HepG2 (cell line): ENCODE measurements around the gene SH2D3C. TPM values are rescaled to one million over a fixed set of nuclear protein-coding genes. Genes with fewer than 3 reads are reported as not detected.

ENCODE experiments used
- ATAC-seq: fragments of 200-7000 bp; cut with Tn5 transposase; 3 replicates; pipeline ENCODE4 v1.9.1; 2020; ENCODE audit warnings: mild to moderate bottlenecking, moderate library complexity
- BruUV-seq: library from RNA; stranded (reverse); fragments of 400-500 nt; replicated peaks from 2 replicates; lab custom pipeline; 2021; lab: Mats Ljungman, UMichigan
- CTCF ChIA-PET: fragments of 300-600 bp; formaldehyde crosslinking; extraction: SDS; loops from one replicate; lab custom pipeline; 2021; ENCODE audit warnings: low total read pairs, inconsistent platforms, low intra/inter-chr PET ratio; lab: Yijun Ruan, JAX
- POLR2A ChIA-PET: fragments of 350-600 bp; sonication (Branson Sonifier 250); formaldehyde crosslinking; loops from one replicate; lab custom pipeline; 2020; ENCODE audit warnings: antibody characterized with exemption, inconsistent platforms; lab: Yijun Ruan, JAX
- DNase-seq: peaks from one replicate; pipeline ENCODE4 v3.0.0-alpha.2; 2015; ENCODE audit warnings: low spot score
- FAIRE-seq: peaks from 3 replicates; lab custom pipeline; 2011; peaks lifted over from hg19 to GRCh38; lab: Jason Lieb, UNC
- H2AFZ ChIP-seq: one replicate; pipeline ENCODE4 v1.6.1; 2011; ENCODE audit warnings: low read length, inconsistent platforms
- H3K27ac ChIP-seq: fragments of 300-600 bp; 3 replicates; pipeline ENCODE4 v1.8.0; 2011; ENCODE audit warnings: mixed run types, mild to moderate bottlenecking, mixed read lengths, low read length, inconsistent platforms; ENCODE audit not compliant: insufficient read depth; ENCODE audit errors: extremely low read length
- H3K27me3 ChIP-seq, 2 experiments: fragments of 200-600 bp in 1 of 2; 2 replicates in 1 of 2; 3 replicates in 1 of 2; pipeline versions ENCODE4 v1.6.0 to v1.8.0; 2011; ENCODE audit warnings: low read length in 2 of 2, mild to moderate bottlenecking in 2 of 2, moderate library complexity in 2 of 2, inconsistent platforms in 1 of 2; ENCODE audit not compliant: insufficient read depth in 2 of 2, control insufficient read depth in 1 of 2
- H3K36me3 ChIP-seq, 2 experiments: fragments of 200-600 bp in 1 of 2; replicated peaks in 1 of 2; 2 replicates in 1 of 2; 3 replicates in 1 of 2; pipeline versions ENCODE4 v1.5.1 to v1.8.0; 2011; ENCODE audit warnings: low read length in 2 of 2, inconsistent platforms in 1 of 2; ENCODE audit not compliant: insufficient read depth in 2 of 2, control insufficient read depth in 1 of 2
- H3K4me1 ChIP-seq: 2 replicates; pipeline ENCODE4 v1.5.1; 2012; ENCODE audit warnings: low read length, inconsistent platforms; ENCODE audit not compliant: insufficient read depth
- H3K4me2 ChIP-seq: 2 replicates; pipeline ENCODE4 v1.6.0; 2011; ENCODE audit warnings: low read depth, low read length, inconsistent platforms
- H3K4me3 ChIP-seq, 3 experiments: fragments of 200-600 bp in 1 of 3; sonication (generic), shearing (Covaris generic) in 1 of 3; replicated peaks in 1 of 3; 2 replicates each; pipeline ENCODE4 v1.5.1; 2011 to 2016; ENCODE audit warnings: low read length in 3 of 3, inconsistent platforms in 2 of 3, low read depth in 2 of 3, mild to moderate bottlenecking in 2 of 3, control low read depth in 1 of 3, mixed read lengths in 1 of 3; ENCODE audit not compliant: insufficient read depth in 1 of 3
- H3K79me2 ChIP-seq: one replicate; pipeline ENCODE4 v1.6.1; 2011; ENCODE audit warnings: low read length, inconsistent platforms; ENCODE audit not compliant: insufficient read depth
- H3K9ac ChIP-seq: 2 replicates; pipeline ENCODE4 v1.6.0; 2011; ENCODE audit warnings: mild to moderate bottlenecking, low read depth, low read length, inconsistent platforms; ENCODE audit not compliant: insufficient read depth
- H3K9me3 ChIP-seq: 2 replicates; pipeline ENCODE4 v1.5.1; 2012; ENCODE audit warnings: mild to moderate bottlenecking, low read length
- H4K20me1 ChIP-seq: 2 replicates; pipeline ENCODE4 v1.6.0; 2011; ENCODE audit warnings: inconsistent platforms, mild to moderate bottlenecking, low read length, moderate library complexity; ENCODE audit not compliant: insufficient read depth
- CEBPB ChIP-seq: IDR thresholded peaks from 2 replicates; pipeline ENCODE4 v1.6.1; 2011; ENCODE audit warnings: low read depth, low read length, improper control_type of control experiment, borderline replicate concordance
- HMG20A ChIP-seq: IDR thresholded peaks from 2 replicates; pipeline ENCODE4 v1.6.1; 2016; ENCODE audit warnings: borderline replicate concordance
- HMG20B ChIP-seq: conservative IDR thresholded peaks from 2 replicates; pipeline ENCODE4 v1.6.1; 2016; ENCODE audit warnings: missing genetic modification reagents, missing compliant biosample characterization
- PHF8 ChIP-seq: sonication (generic); formaldehyde crosslinking; IDR thresholded peaks from 2 replicates; pipeline ENCODE4 v1.5.0; 2020; ENCODE audit warnings: missing genetic modification reagents
- SRSF4 ChIP-seq: fragments of 200-400 bp; formaldehyde crosslinking; IDR thresholded peaks from one replicate; pipeline ENCODE4 v1.6.1; 2018; ENCODE audit warnings: mild to moderate bottlenecking, low read depth, low read length, moderate library complexity; ENCODE audit not compliant: poor library complexity, severe bottlenecking
- ZKSCAN5 ChIP-seq: sonication (generic); formaldehyde crosslinking; IDR thresholded peaks from 2 replicates; pipeline ENCODE4 v1.5.1; 2020; ENCODE audit warnings: mild to moderate bottlenecking, missing genetic modification reagents
- WGBS: methylation state at CpG from one replicate; pipeline ENCODE4 v1.1.6; 2017; ENCODE audit warnings: low lambda C conversion rate; 5-methylcytosine and 5-hydroxymethylcytosine counted together
- in situ Hi-C: cut with HindIII; loops from 2 replicates; pipeline ENCODE4 v1.10.0; 2017; ENCODE audit warnings: low pct_unique_long_range_greater_than_20kb; ENCODE audit not compliant: extremely low pct_ligation_motif_present
- intact Hi-C: fragments of 100-400 bp; cut with micrococcal nuclease; formaldehyde crosslinking; loops from one replicate; pipeline ENCODE4 v1.10.0; 2022; ENCODE audit not compliant: unreplicated experiment
- polyA plus RNA-seq, 8 experiments: library from polyadenylated mRNA; depleted of rRNA in 3 of 8; stranded (reverse) in 7 of 8; unstranded in 1 of 8; fragments of >200 nt; fragmentation: Illumina TruSeq in 4 of 8; extraction: Trizol in 4 of 8; gene quantifications; 2 replicates each; pipeline versions ENCODE4 v1.2.1 to v1.2.3, GENCODE V29; 2011 to 2016; ENCODE audit warnings: low read depth in 4 of 8, missing spikeins in 1 of 8, mixed read lengths in 1 of 8; ENCODE audit not compliant: insufficient read depth in 1 of 8
- total RNA-seq, 5 experiments: library from RNA; depleted of rRNA; stranded (reverse); fragments of >200 nt; fragmentation: Illumina TruSeq; extraction: Trizol; gene quantifications; 2 replicates each; pipeline ENCODE4 v1.2.3, GENCODE V29; 2016; ENCODE audit warnings: low read depth in 1 of 5
- TF ChIP-seq, protein P1 (sequence below): sonication (generic); formaldehyde crosslinking; IDR thresholded peaks from 2 replicates; pipeline ENCODE4 v1.8.1; 2022; ENCODE audit warnings: mild to moderate bottlenecking, missing genetic modification reagents
- TF ChIP-seq, protein P2 (sequence below): sonication (generic); formaldehyde crosslinking; IDR thresholded peaks from 2 replicates; pipeline ENCODE4 v1.4.0; 2020; ENCODE audit warnings: missing genetic modification reagents, borderline replicate concordance
- TF ChIP-seq, protein P3 (sequence below): sonication (generic); formaldehyde crosslinking; IDR thresholded peaks from 2 replicates; pipeline ENCODE4 v1.4.0; 2020; ENCODE audit warnings: missing genetic modification reagents

The SH2D3C gene
- total and polyA plus RNA-seq, 2 of the 13 experiments (the other 11 are each of a cell fraction or from before 2014, with no cell fraction given) = not detected

DNA sequence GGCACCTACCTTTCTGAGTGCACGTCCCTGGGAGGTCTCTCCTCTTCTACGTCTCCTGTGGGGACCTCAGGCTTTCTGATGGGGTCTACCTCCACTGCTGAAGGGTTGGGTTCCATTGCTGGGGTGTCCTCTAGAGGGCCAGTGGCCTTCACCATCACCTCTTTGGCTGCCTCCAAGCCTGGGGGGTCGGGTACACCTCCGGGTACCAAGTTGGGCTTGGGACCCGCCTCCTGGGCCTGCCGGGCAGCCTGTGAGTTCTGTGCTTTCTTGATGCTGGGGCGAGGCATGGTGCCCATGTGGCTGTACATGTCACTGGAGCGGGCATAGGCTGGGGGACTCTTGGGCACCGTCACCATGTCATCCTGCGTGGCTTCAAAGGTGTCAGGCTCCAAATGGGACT is 4.5 kb downstream of the SH2D3C start:
- Histone ChIP-seq H3K9me3 (no peaks in the 10 kb centered on the region), H2AFZ (no peak overlapping the region), H4K20me1 (no peaks in the 10 kb centered on the region), H3K27ac (no peak overlapping the region), H3K36me3 (no peaks in the 10 kb centered on the region), H3K4me2 (no peak overlapping the region), H3K4me3 (no peak overlapping the region), H3K79me2 (no peaks in the 10 kb centered on the region), H3K4me1 (peaks cover 17% of the 10 kb centered on the region), H3K9ac (no peak overlapping the region), H3K27me3 (peaks cover 2 to 38% of the 10 kb centered on the region in 2 experiments; a peak in 3 of 5 replicates)
- no TSS peak for BruUV-seq
- TF ChIP-seq, protein P1, sequence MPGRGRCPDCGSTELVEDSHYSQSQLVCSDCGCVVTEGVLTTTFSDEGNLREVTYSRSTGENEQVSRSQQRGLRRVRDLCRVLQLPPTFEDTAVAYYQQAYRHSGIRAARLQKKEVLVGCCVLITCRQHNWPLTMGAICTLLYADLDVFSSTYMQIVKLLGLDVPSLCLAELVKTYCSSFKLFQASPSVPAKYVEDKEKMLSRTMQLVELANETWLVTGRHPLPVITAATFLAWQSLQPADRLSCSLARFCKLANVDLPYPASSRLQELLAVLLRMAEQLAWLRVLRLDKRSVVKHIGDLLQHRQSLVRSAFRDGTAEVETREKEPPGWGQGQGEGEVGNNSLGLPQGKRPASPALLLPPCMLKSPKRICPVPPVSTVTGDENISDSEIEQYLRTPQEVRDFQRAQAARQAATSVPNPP = no peak
- TF ChIP-seq, protein P2, sequence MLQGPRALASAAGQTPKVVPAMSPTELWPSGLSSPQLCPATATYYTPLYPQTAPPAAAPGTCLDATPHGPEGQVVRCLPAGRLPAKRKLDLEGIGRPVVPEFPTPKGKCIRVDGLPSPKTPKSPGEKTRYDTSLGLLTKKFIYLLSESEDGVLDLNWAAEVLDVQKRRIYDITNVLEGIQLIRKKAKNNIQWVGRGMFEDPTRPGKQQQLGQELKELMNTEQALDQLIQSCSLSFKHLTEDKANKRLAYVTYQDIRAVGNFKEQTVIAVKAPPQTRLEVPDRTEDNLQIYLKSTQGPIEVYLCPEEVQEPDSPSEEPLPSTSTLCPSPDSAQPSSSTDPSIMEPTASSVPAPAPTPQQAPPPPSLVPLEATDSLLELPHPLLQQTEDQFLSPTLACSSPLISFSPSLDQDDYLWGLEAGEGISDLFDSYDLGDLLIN (CRISPR knock-in tag) = no peak
- TF ChIP-seq, protein P3, sequence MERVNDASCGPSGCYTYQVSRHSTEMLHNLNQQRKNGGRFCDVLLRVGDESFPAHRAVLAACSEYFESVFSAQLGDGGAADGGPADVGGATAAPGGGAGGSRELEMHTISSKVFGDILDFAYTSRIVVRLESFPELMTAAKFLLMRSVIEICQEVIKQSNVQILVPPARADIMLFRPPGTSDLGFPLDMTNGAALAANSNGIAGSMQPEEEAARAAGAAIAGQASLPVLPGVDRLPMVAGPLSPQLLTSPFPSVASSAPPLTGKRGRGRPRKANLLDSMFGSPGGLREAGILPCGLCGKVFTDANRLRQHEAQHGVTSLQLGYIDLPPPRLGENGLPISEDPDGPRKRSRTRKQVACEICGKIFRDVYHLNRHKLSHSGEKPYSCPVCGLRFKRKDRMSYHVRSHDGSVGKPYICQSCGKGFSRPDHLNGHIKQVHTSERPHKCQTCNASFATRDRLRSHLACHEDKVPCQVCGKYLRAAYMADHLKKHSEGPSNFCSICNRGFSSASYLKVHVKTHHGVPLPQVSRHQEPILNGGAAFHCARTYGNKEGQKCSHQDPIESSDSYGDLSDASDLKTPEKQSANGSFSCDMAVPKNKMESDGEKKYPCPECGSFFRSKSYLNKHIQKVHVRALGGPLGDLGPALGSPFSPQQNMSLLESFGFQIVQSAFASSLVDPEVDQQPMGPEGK = no peak
- TF ChIP-seq PHF8 (CRISPR knock-in tag) (no peak), CEBPB (no peak), ZKSCAN5 (CRISPR knock-in tag) (no peak), HMG20A (CRISPR knock-in tag) (no peak), HMG20B (CRISPR knock-in tag) (no peak), SRSF4 (no peak)
- POLR2A ChIA-PET = no interaction called here
- FAIRE-seq (no peak), ATAC-seq (no peak), DNase-seq (no peak)
- CTCF ChIA-PET = no interaction called here
- WGBS = 30% methylated on average over 8 of the region's 10 CpGs
- intact Hi-C loops = no loop called here
- in situ Hi-C loops = no loop called here
